NCI-H82 treated with DMSO at 0.1 percent for 48 hours (cell line): ENCODE measurements around the gene RGMA.
"Not testable (repeated sequence)": the region's sequence is repeated elsewhere in the genome, so short reads cannot be mapped to it uniquely, and the experiment has no call there.

ENCODE experiments used
- DNase-seq: peaks from one replicate; lab custom pipeline; 2025; ENCODE audit not compliant: unreplicated experiment; lab: John Stamatoyannopoulos, UW

RGMA gene

DNA sequence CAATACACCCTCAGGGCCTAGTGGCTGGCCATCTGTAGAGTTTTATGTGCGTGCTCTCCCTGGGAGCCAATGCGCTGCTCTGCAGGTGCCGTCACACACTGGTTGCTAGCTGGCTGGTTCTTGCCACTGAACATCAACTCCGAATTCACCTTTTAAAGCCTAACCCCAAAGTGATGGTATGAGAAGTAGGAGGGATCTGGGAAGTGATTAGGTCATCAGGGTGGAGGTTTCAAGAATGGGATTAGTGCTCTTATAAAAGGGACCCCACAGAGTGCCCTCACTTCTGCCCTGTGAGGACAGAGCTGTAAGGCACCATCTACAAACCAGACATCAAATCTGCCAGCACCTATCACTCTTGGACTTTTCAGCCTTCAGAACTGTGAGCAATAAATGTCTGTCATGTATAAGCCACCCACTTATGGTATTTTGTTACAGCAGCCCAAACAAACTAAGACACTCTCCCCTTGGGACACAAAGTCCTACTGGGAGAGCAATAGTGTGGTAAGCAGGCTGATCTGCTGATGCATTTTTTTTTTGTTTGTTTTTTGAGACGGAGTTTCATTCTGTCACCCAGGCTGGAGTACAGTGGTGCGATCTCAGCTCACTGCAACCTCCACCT, 20.3 kb downstream of the RGMA start:
- no peak for DNase-seq

DNA sequence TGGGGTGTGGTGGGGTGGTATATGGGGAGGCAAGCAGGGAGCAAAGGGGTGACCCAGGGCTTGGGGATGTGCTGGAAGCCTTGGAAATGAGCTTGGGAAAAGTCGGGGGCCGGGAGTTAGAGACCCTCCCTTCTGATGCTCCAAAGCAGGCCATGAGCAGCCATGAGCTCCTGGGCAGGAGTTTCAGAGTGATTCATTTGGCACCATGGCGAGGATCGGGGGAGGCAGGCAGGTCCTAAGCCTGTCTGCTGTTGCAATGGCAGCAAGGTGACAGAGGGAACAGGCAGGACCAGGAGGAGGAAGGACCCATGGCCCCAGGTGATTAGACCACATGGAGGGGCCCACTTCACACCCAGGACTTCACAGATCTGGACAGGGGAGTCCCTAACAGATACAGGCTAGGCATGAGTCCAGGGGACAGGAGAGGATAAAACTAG, 21.3 kb downstream of the RGMA start:
- no peak for DNase-seq

DNA sequence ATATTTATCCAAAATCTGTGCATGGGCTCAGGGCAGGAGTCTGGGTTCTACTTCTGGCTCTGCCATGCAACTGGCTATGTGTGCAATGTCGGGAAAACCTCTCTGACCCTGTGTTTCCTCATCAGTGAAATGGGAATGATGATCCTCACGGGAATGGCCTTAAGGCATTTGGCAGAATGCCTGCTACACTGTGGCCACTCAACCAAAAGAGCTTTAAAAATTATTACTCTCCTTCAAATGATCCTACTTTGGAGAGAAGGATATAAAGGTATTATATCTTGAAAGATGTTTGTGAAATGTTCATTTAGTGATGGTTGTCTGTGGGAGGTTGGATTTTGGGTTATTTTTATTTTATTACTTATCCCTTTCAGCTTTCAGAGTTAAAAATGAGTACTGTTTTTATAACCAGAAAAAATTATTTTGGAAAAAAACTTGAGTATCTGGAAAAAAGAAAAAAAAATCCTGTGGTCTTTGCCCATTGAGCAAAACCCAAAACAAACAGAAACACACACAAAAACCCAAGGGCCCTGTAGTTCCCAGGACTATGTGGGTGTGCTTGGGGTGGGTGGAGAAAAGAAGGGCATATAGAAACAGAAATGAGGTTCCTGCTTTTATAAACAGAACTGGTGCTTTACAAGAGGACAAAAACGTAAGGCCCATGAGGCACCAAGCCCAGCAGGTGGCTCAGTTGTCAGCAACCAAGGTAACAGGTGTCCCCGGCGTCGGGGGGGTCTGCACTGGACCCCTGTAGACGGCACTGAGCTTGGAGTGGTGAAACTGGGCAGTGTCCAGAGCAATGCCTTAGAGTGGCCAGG, 22.0 kb downstream of the RGMA start:
- no peak for DNase-seq

DNA sequence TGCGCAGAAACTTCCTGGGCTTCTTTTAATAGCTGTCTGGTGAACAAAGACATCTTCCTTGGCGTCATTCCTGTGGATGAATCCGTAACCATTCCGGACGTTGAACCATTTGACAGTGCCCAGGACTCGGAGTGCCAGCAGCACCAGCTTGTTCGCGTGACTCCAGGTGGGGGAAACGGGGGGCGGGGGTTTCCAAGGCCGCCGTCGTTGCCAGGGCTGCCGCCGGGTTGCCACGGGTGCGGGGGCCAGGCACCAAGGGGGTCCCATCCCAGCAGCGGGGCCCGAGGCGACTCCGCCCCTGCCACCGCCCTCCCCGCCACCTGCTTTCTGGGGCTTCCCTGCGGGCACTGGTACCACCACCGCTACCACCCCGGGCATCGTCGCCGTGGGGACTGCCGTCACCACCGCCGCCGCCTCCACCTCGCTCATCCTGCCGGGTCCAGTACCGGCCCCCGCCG, 22.8 kb downstream of the RGMA start:
- DNase-seq = no peak

DNA sequence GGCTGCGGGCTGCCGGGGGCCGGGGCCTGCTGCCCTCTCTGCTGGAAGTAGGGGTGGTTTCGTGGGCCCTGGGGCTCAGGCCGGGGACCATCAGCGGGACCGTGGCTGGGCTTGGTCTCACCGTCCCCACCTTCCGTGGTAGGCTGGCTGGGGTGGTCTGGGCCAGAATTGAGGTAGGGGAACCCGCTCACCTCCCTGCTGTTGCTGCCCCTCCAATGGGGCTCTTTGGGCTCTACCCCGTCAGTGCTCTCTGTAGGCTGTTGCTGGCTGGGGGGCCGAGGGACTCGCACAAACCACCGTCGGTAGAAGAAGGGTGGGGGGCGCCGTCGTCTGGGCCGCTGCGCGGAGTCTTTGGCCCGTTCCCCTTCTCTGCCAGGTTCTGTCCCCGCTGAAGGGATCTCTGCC, 23.4 kb downstream of the RGMA start:
- DNase-seq = no peak

DNA sequence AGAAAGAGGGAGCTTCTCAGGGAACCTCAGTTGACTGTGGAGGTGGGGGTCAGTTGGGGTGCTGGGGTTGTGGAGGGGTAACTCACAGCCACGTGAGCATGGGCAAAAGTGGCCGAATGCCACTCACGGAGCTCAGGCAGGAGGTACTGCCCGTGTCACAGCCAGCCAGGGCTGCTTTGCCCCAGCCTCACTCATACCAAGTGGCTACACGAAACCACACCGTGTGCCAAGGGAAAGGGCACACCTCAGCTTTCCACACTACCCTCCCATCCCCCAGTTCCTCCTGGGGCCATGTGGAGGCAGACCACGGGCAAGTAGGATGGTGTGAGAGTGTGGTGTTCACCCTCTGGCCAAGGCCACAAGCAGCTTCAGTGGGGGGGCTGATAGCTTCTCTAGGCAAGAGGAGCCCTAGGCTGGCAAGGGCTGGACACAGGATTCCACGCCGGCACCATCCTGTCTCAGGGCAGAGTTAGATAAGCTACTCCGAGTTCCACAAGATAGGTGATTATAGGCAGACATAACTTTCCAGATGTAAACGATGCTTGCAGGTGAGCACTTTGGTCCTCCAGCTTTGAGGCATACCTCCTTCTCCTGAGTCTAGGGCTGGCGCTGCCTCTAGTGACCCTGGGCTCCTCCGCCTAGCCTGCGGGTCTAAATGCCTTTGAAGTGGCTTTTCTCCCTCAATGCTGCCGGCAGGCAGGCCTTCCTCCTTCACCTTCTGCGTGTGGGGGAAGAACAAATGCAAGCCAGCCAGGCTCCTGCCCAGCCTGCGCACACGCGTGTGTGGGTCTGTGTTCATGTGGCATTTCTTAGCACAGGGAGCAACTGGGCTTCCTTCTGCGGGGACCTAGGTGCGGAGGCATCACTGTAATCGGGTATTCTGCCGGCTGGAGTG, 25.0 kb downstream of the RGMA start:
- no peak for DNase-seq

DNA sequence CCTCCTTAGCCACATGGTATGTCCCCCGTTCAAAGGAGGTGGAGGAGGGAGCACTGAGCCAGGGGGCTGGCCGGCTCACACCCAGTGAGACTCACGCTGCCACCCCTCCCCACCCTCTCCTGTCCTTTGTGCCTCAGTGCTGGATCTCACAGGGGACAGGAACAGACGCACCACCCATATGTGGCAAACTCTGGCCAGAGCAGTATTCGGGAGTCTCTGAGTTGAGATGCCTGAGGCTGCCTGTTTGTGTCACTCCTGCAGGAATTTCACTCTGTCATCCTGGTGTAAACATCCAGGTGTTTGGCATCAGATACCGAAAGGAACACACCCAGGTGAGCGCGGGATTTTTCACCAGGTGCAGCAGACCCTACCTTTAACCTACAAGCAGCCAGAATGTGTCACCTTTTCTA, 25.7 kb downstream of the RGMA start:
- DNase-seq = no peak

DNA sequence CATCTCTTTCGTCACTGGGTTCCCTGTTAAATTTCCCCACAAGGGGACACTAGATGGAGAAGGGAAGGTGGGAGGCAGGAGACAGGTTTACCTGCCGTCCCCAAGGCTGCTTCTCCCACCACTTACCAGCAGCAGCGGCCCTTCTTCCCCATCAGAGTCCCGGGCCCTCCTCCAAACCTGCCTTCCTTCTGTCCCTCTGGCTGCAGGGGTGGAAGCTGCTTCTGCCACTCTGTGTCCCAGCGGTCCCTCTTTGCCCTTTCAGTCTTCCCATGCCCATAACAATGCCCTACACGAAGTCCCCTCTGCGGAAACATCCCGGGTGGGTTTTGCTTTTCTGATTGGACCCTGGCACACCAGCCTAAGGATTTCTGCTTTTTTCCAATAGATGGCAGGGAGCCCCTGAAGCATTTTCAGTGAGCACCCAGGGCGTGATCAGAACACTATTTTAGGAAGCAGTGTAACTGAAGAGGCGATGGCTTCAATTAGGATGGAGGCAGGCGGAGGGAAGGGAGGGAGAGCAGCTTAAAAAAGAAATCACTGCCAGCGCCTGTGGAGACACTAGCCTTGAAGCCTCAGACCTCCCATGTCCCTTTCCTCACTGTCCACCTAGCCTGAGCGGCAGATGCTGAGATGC, 26.3 kb downstream of the RGMA start:
- not testable (repeated sequence) for DNase-seq

DNA sequence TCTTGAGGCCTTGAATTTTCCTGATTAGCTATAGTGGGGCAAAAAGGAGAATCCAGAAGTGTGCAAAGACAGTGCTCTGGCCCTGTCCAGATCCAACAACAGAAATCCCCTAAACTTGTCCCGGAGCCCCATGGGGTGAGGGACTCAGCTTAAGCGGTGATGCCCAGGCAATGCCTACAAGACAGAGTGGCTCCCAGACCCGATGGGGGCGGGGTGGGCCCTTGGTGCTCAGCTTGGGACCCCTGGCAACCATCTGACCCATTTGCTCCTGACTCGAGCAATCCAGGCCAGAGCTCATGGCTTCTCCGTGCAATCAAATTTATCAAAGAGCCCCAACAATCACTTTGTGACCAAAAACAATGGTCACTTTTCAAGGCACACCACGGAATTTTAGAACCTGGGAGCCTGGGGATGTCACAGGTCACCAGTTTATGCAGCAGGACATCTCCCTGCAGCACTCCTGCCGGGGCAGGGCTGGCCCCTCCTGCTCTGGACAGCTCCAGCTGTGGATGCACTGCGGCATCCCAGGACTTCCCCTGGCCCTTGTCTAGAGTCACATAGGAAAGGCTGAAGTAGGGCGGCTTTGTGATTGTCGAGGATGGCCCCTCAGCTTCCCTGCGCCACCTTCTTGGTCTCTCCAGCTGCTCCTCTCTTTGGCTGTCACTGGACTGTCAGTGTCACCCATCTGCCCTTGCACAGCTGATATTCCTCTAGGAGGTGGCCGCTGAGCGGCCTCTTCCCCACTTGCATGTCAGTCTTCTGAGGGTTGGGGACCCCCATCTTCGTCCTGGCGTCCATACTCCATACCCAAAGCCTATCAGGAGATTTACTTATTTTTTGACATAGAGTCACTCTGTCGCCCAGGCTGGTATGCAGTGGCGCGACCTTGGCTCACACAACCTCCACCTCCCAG, 28.4 kb downstream of the RGMA start:
- DNase-seq = no peak

DNA sequence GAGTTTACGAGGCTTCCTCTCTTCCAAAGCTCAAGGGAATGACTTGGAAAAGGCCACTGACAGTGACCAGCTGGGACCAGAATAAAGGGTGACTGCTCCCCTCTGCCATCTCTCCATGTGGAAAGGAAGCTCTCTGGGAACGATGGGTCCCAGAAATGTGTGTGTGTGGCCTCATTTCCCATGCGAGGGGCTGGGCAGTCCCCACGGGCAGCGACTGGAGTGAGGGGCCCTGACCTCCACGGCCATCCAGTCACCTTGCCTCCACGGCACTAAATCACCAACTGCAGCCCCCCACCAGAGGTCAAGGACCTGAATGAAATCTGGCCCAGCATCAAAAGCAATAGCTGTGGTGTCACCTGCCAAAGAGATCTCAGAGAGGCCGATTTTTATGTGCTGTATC, 29.6 kb downstream of the RGMA start:
- no peak for DNase-seq

DNA sequence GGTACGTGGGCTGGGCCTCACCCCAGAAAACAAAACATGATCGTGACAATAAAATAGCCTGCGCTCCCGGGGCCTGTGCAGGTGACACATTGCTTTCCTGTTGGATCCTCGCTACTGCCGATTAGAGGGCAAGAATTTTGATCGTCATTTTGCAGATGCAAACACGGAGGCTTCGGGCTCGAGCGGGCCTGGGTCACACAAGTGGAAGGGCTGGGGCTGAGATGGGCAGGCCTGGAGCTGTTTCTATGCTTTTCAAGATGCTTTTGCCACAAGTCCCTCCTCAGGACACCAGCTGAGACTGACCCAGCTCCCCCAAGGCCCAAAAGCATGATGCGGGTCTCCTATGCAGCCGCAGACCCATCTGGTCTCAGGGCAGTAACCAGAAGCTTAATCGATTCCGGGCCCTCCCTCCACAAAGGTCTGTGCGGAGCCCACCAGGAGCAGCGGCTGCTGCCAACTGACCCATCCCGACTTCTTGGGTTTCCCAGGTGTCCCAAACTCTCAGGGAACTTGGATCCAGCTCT, 30.0 kb downstream of the RGMA start:
- DNase-seq = no peak

DNA sequence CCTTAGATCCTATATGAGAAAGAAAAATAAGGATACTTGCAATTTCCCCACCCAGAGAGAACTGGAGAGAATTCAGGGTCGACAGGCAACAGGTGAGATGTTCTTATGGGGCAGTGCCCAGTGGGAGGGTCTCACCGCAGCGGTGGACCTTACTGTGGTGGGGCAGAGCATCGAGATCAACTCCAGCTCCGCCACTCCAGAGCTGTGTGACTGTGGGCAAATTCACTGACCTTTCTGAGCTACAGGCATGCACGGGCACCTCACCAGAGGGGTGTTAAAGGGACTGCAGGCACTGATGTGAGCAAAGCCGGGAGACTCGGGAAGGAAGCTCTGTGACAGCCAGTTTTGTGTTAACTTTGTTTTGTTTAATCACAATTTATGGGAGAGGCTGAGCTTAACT, 30.9 kb downstream of the RGMA start:
- no peak for DNase-seq

DNA sequence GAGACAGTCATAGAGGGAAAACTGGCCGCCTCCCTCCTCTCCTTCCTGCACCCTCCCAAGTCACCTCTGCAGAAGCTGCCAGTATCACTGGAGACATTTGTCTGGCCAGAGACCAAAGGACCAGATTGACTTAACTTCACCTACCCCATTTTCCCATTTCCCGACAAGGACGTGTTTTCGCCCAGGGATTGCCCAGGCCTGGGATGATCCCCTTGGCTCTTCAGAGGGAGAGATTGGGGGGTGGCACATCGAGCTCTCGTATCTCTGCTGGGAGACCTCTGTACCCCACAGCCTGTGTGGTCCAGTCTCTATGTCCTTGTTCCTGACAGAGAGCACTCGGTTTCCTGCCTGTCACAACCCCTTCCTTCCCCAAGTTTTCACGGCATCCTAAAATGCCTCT, 31.4 kb downstream of the RGMA start:
- DNase-seq = no peak

DNA sequence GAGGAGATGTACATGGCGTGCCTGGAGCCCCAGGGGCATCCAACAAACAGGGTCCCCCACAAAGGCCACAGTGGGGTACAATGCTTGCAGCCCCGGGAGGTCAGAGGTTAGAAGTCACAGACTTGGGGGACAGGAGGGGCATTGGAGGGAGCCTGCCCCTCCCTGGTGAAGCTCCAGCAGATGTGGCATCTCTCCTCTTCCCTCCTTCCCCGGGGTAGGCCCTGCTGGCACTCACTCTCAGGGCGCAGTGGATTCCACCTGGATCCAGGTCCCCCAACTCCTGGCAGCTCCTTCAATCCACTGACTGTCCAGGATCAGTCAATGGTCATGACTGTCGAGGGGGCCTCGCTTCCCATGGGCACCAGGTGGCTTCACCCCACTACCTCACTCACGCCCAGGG, 32.2 kb downstream of the RGMA start:
- no peak for DNase-seq

DNA sequence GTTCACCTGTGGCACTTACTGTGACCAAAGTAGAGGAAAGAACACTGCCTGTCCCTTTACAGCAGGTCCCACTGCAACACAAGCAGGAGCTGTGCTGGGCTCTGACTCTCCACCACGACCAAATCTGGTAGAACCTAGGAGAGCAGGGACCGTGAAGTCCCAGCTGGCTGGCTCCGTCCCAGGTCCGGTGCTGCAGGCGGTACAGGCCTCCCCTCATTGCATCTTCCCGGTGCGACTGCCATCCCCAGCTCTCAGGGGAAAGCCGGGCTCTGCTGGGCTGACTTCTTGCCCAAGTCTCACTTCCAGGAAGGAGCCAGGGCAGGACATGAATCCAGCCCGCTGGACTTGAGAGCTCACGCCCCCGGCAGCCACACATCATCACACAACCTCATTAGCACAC, 33.8 kb downstream of the RGMA start:
- no peak for DNase-seq

DNA sequence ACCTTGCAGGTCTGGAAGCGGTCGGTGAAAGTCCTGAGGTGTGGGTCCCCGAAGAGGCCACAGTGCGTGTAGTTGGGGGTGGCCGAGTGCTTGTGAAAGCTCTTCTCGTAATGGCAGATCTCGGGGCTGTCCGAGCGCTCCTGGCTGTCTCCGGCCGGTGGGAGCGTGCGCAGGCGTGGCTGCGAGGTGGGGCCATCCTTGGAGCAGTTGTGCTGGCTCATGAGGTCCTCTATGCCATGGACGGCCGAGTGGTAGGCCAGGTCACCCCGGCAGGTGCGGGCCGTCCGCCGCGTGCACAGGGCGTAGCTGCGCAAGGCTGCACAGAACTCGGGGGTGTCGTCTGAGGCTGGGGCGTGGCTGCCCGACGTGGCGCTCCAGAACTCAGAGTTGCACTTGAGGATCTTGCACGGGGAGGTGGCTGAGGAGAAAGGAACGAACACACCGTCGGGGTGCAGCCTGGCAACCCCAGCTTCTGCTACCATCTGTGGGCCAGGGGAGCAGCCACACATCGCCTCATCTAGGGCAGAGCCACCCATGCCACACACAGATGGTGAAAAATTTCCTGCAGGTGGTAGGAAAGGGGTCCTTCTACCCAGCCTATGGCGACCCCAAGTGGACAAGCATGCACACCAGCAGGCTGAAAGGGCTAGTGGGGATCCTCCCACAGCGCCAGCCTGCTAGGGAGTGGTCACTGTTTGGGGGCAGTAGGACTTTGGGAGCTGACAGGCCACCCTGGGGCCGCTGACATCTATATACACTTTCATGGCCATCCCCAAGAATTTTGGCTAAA, 36.7 kb downstream of the RGMA start:
- DNase-seq = no peak

DNA sequence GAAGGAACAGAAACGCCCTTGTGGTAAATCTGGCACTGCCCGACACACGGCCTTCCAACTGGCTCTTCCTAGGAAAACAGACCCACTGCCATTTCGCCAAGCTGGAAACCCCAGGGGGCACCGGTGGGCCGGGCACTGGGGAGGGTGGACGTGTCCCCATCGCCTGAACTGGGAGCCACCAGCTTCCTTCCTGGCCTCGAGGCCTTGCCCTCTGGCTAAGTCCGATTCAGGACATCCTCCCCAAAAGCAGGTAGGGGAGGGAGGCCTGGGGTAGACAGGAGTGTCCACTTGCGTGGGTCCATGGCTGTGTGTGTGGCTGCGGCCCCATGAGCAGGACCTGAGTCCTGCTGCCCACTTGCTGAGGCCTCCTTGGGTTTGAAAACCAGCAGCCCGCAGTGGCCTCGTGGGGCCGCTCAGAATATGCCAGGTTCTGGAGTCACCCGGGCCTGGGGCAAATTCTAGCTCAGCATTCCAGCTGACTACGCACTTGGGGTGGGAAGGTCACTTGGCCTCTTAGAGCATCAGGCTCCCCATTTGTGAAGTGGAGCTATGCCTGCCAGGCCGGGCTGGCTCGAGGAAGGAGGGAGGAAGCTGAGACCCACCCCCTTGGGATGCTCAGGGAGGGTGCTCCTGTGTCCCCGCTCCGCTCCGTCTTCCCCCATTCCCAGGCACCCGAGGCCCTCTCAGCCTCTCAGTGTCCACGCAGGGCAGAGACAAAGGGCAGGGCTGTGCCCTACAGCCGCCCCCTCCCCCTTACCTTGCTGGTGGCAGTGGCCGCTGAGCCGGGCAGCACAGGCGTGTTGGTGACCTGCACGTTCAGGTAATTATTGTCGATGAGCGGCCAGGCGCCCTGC, 37.5 kb downstream of the RGMA start:
- no peak for DNase-seq

DNA sequence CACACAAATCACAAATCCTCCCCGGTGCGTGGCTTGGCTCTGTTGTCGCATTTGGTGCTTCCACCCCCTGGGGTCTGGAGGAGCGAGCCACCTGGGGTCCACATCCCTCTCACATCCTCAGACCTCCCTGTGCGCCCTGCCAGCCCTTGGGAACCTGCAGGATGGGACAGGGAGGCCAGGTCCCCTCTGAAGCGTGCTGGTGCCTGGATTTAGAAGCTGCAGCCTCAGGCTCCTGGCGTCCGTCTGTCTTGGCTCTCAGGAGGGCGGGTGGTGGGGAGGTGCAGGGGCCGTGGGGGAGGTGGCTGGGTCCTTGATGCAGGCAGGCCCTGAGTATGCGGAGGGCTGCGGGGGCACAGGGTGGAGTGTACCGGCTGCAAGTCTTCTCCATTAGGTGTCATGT, 38.4 kb downstream of the RGMA start:
- DNase-seq = no peak
